Umbilical cord (tissue), 2 donors: ENCODE data around the gene CCDC6. TPM values are rescaled to one million over a fixed set of nuclear protein-coding genes. Genes with fewer than 3 reads are reported as not detected.
"Not testable (repeated sequence)": the region's sequence is repeated elsewhere in the genome, so short reads cannot be mapped to it uniquely, and the experiment has no call there.

ENCODE experiments used
- DNase-seq: peaks from one replicate; pipeline ENCODE4 v3.0.0-alpha.2; 2015; ENCODE audit warnings: low spot score
- total RNA-seq: library from RNA; depleted of rRNA; stranded (reverse); fragments of >200 nt; gene quantifications from one replicate; pipeline ENCODE4 v1.2.3, GENCODE V29; 2014; ENCODE audit warnings: low replicate concordance; ENCODE audit not compliant: insufficient read depth

Gene CCDC6
- total RNA-seq, 1 donor from 2014 or later, result 35.4 TPM

GRCh38 chr10:59770689-59771088, 135.7 kb downstream of the CCDC6 start:
- no peak for DNase-seq

- DNase-seq, result no peak
Measured at GRCh38 chr10:59762505-59762904, 143.9 kb downstream of the CCDC6 start.

- no peak for DNase-seq
Measured at GRCh38 chr10:59757966-59758365, 148.4 kb downstream of the CCDC6 start.

GRCh38 chr10:59754951-59755350, 151.4 kb downstream of the CCDC6 start:
- DNase-seq, result no peak

GRCh38 chr10:59753267-59753666, 153.1 kb downstream of the CCDC6 start, which contains the start of gene MRLN:
TSS of gene MRLN (minus strand) at chr10:59753455.
- DNase-seq, result no peak

GRCh38 chr10:59752278-59752940, 153.9 kb downstream of the CCDC6 start:
- no peak for DNase-seq

- DNase-seq, result no peak
Measured at GRCh38 chr10:59750155-59750945, 156.0 kb downstream of the CCDC6 start.

GRCh38 chr10:59748834-59749233, 157.5 kb downstream of the CCDC6 start:
- DNase-seq, result no peak

- no peak for DNase-seq
Measured at GRCh38 chr10:59745163-59745650, 161.1 kb downstream of the CCDC6 start.

GRCh38 chr10:59744762-59745161, 161.6 kb downstream of the CCDC6 start:
- DNase-seq, result not testable (repeated sequence)

GRCh38 chr10:59744156-59744555, 162.2 kb downstream of the CCDC6 start:
- DNase-seq, result not testable (repeated sequence)

GRCh38 chr10:59741583-59741982, 164.8 kb downstream of the CCDC6 start:
- no peak for DNase-seq

- DNase-seq, result no peak
Measured at GRCh38 chr10:59741048-59741447, 165.3 kb downstream of the CCDC6 start.

Other genes with a start within 250 kb of the CCDC6 start
- 2.4 TPM for gene SLC16A9, start 196.7 kb downstream of the CCDC6 start, total RNA-seq
- 16.9 TPM for gene MRLN, start 153.1 kb downstream of the CCDC6 start, total RNA-seq